NCI-H510A (cell line): Measurements from ENCODE around the gene FOXJ3.

Source experiments
- DNase-seq: peaks from one replicate; lab custom pipeline; 2025; lab: John Stamatoyannopoulos, UW

Gene FOXJ3

DNA sequence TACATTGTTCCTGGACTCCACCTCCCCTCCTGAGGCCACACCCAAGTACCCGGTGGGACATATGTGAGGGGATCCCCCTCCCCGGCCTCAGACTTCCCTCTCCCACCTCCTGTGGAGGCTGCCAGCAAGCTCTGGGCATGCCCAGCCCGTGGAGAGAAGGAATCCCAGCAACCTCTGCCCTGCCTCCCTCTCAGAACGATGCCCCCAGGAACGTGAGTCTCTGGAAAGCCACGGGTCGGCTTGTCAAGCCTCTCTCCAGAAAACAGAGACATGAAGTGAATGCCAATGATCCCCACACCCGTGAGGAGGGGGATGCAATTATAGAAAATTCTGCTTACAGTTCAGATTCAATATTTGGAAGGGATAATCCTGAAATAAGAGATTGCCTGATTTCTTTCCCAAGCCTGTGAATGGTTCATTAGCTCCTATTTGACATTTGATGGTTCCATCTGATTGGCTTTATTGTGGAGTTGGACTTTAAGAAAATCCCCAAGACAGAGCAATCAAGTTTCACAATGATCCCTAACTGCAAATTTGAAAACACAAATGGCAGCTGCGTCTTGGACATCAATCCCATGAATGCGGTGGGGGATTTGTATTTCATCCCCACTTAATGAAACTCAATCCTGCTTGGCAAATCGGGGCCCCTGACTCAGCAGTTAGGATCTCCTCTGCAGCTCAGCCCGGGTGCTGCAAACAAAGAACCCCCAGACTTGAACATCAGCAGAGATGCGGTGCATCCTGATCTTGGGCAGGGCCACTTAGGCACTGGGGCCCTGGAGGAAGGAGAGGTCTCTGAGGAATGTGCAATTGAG, 190.9 kb downstream of the FOXJ3 start:
- DNase-seq: no peak

DNA sequence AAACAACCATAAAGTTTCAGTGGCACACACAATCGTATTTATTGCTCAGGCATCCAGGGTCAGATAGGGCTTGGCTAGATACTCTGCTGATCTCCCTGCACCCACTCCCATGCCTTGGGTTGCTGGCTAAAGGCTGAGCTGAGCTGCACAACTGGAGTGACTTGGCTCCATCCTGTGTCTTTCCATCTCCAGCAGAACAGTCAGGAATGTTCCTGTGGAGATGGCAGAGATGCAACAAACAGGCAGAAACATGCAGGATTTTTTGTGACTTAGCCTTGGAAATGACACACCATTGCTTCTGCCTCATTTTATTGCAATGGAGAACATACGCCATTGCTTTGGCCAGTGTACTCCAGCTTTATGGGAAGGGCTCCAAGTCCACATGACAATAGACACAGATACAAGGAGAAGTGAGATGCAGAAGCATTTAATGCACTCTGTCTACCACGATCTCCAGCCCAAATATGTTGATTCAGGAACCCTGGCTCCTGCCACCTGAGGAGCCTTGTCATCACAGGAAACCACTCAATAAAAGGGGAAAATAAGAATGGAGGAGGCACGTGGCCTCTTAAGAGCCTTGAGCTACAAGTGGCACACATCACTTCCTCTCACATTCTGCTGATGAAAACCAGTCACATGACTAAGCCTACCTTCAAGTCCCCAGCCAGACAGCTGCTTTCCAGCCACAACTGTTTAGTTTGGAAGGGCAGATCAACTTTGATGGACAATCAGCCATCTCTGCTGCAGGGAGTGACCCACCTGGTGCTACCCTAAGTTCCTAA, 191.9 kb downstream of the FOXJ3 start:
- DNase-seq: peak; percentile 79

DNA sequence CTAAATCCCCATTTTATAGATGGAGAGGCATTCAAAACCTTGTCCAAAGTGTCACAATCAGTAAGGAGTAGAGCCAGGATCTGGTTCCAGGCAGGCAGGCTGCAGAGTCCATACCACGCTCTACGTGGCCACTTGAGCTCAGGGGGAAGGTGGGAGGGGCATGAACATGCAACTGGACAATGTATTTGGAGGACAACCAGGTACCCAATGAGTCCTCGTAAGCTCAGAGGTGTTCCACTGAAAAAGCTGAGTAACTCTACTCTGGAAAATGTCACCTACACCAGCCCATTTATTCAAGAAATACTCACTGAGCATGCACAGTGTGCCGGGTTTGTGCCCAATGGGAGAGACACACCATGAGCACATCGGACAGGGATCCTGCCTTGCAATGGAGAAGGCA, 193.1 kb downstream of the FOXJ3 start:
- DNase-seq: no peak

DNA sequence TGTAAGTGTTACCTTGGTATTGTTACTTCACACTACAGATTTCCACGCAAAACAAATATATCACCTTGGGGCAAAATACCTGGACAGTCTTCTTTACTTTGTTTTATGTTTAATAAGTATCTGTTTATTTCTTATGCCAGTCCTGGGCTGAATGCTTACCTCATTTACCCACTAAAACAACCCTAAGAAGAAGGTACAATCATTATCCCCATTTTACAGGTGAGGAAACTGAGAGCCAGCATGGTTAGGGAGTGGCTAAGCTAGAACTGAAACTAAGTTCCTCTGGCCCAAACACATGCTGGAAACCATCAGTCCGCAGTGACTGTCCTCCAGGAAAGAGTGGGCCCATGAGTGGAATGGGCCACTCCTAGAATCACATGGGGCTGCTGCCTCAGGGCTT, 194.8 kb downstream of the FOXJ3 start:
- DNase-seq: no peak

DNA sequence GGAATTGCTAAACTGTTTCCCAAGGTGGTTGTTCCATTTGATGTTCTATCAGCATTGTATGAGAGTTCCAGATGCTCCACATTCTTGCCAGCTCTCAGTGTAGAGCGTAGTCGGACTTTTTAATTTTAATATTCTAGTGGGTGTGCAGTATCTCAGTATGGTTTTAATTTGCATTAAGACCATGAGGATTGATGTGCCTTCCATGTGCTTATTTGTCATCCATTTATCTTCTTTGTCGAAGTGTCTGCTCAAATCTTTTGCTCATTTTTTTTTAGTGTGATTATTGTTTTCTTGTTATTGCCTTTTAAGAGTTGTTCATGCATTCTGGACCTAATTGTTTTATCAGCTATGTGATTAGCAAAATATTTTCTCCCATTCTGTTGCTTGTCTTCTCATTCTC, 195.6 kb downstream of the FOXJ3 start:
- no peak for DNase-seq

DNA sequence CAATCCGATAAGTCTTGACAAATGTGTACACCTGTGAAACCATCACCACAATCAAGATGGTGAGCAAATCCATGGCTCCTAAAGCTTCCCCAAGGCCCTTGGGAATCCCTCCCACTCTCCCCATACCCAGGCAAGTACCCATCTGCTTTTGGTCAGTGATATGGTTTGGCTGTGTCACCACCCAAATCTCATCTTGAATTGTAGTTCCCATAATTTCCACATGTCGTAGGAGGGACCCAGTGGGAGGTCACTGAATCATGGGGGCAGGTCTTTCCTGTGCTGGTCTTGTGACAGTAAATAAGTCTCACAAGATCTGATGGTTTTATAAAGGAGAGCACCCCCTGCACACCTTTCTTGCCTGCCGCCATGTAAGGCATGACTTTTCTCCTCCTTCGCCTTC, 196.4 kb downstream of the FOXJ3 start:
- no peak for DNase-seq

DNA sequence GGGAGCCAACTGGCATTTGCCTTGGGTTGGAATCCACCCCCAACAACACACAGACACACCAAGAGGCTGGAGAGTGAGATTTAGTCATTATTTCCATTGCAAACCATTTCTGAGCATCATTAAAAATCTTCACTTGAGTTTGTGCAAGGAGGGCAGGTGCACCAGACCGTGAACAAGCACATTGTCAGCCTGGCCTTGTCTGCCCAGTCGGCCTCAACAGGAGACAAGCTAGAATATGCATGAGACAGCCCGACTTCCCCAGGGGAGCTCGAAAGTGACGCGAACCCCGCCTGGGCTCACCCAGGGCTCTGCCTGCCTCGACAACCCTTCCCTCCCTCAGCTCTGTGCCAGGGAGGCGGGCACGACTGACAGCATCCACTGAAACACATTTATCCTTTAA, 197.3 kb downstream of the FOXJ3 start:
- peak; percentile 21 for DNase-seq

DNA sequence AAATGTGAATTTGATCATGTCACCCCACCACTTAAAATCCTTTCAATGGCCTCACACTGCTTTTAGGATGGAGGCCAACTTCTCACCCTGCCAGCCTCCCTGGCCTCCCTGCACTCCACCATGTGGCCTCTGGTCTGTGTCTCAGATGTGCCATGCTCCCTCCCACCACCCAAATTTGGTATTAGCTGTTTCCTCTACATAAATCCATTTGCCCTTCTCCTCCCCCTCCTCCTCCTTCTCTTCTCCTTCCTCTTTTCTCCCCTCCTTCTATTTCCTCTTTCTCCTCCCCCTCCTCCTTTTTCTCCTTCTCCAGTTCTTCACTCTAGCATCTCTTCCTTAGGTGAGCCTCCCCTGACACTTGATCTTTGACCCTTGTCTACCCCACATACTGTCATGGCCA, 198.6 kb downstream of the FOXJ3 start:
- DNase-seq: no peak

DNA sequence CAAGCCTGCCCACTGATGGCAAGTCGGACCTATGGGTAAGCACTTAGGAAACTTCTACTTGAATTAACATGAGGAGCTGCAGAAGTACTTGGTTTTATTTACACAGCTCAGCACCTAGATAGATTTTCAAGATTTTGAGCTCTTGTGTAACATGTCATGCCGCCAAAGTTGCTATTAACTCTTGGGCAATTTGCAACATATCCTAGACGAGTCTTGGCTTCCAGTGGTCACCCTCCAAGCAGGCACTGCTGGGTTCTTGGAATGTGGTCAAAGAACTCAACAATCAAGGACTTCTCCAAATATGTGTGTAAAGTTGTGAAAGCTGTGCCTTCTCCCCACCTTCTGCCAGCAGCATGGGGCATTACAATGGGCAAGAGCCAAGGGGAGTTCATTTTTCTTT, 199.6 kb downstream of the FOXJ3 start:
- DNase-seq: no peak

DNA sequence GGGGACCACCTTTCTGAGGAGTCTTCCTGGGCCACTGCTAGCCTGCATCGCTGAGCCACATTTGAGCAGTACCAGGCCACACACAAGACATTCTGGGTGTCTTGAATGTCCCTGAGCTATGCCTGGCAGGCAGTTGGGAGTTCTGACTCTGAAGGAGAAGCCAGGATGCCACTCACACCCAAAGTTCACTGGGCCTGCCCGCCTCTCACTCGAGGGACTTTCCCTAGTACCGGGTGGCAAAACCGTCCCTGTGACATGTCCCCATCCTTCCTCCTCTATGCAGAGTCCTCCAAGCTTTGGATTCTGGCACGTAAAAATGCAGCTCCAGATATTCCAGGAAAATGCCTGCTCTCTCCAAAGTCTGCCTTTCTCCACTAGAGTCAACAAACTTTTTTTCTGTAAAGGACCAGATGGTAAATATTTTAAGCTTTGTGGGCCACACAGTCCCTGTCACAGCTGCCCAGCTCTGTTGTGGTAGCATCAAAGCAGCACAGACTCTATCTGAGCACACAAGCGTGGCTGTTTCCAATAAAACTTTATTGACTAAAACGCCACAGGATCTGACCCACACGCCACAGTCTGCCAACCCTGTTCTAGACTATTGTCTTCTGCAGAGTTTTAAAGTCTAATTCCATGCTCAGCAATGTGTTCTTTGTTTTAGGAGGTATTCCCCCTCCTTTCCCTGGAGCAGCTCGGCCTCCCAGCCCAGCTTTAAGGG, 201.1 kb downstream of the FOXJ3 start:
- no peak for DNase-seq

DNA sequence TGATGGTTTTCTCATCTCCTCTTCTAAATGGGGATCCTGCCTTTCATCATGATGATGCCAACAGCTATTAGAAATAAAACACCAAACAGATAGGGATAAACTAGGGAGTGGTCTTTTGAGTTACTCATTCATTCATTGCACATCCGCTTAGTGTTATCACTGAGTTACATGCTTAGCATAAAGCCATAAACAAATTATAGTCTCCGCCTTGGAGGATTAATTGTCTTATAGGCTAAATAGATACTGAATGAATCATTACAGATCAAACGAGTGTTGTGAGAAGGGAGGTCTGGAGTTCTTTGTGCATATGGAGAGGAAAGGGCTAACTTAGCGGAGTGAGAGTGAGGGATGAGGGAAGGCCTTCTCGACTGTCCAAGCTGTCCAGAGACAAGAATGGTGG, 201.6 kb downstream of the FOXJ3 start:
- DNase-seq: no peak

DNA sequence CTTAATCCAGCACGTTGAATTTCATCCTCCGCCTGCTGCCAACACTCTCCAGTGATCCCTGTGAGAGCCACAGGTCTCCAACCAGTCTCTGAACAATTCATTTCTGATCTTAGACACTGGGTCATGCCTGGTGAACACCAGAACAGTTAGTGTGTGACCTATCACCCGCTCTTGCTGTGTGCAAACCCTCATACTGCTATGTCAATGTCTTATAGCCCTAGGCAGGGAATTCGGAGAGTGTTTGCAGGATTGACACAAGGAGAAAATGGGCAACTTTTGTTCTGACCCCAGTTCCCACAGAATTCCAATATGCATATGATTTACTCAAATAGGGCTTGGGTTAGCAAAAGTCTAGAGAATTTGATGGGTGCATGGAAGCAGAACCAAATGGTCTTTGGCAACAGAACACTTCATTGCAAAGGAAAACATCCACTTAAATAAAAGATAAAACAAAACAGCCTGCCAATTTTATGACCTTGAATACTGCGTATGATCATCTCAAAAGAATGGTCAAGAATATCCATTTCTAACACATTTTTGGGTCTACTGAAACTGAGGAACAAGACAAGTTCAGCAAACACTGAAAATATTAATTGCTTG, 204.9 kb downstream of the FOXJ3 start:
- DNase-seq: no peak

DNA sequence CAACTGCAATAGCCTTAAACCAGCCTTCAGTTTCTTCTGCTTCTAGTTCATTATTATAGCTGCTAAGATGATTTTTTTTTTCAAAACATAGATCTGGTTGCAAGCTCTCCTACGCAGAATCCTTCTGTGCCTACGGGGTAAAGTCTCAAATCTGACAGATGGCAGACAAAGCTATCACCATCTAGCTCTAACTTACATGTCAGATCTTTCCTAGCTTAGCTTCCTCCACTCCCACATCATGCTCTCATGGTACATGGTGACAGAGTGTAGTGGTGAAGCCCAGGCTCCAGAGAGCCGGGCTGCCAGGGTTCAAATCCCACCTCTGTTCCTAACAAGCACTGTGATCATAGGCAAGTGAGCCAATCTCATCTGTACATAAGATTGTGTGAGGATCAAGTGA, 206.1 kb downstream of the FOXJ3 start:
- DNase-seq: no peak

DNA sequence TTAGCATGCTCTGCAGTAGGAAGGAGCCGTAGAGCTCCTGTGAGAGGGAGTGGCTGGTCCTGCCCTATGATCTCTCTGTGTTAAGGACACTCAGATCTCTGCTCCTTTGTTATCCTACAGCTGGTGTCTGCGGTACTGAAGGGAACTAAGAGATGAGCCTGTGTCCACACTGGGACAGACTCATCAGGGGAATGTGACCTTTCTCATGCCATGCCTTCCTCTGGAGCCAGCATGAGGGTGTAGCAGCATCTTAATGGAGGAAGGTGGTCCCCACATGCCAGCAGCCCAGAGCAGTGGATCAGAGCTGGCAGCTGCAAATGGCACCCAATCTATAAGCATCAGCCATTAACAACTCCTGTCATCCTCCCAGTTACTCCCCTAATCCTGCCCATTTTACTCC, 206.5 kb downstream of the FOXJ3 start:
- no peak for DNase-seq

DNA sequence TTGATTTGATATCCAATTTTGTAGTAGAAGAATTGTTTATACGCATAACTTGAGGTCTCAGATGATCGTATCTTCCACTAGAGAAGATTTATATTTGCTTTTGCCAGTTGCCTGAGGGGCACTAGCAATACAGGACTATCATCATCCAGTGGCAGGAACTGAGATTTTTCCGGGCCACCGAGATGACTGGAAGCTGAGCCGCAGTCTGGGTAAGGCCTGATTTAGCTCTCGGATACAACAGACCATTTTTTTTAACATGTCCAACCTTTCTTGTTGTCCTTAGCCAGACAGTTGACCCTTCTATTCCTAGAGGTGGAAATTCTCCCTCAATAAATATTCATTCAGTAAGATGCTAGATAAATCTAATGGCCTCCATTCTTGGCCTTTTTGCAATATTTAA, 207.3 kb downstream of the FOXJ3 start:
- no peak for DNase-seq
